ENCODE measurements around the gene TMEM74B.

TMEM74B gene

GRCh38 chr20:1207293-1207878 is 22.6 kb upstream of the TMEM74B start:
- no peak overlapping the region for H3K4me3 ChIP-seq (ENCODE audit: low read length)
- TF ChIP-seq CTCF (IDR thresholded peaks at IDR 0.05; ENCODE audit: insufficient read depth, low read depth, low read length, missing control alignments) = no peak
- no peak for DNase-seq (ENCODE audit: low read depth)

GRCh38 chr20:1206366-1207148 is 21.8 kb upstream of the TMEM74B start:
- no peak for TF ChIP-seq CTCF (IDR thresholded peaks at IDR 0.05; ENCODE audit: insufficient read depth, low read depth, low read length, missing control alignments)
- no peak for DNase-seq (ENCODE audit: low read depth)
- H3K4me3 ChIP-seq (ENCODE audit: low read length) = no peak overlapping the region

GRCh38 chr20:1205802-1206201 is 21.0 kb upstream of the TMEM74B start:
- TF ChIP-seq CTCF (IDR thresholded peaks at IDR 0.05; ENCODE audit: insufficient read depth, low read depth, low read length, missing control alignments) = no peak
- no peak overlapping the region for H3K4me3 ChIP-seq (ENCODE audit: low read length)
- no peak for DNase-seq (ENCODE audit: low read depth)

- no peak for DNase-seq (ENCODE audit: low read depth)
- TF ChIP-seq CTCF (IDR thresholded peaks at IDR 0.05; ENCODE audit: insufficient read depth, low read depth, low read length, missing control alignments) = no peak
Observed at GRCh38 chr20:1204576-1204975, 19.8 kb upstream of the TMEM74B start.

GRCh38 chr20:1204113-1204512 is 19.3 kb upstream of the TMEM74B start:
- H3K4me3 ChIP-seq (ENCODE audit: low read length) = no peak overlapping the region
- no peak for TF ChIP-seq CTCF (IDR thresholded peaks at IDR 0.05; ENCODE audit: insufficient read depth, low read depth, low read length, missing control alignments)
- peak; percentile 27 for DNase-seq (ENCODE audit: low read depth)

More at GRCh38 chr20:1204576-1204975, 19.8 kb upstream of the TMEM74B start:
- no peak overlapping the region for H3K4me3 ChIP-seq (ENCODE audit: low read length)

- TF ChIP-seq CTCF (IDR thresholded peaks at IDR 0.05; ENCODE audit: insufficient read depth, low read depth, low read length, missing control alignments) = no peak
- no peak for DNase-seq (ENCODE audit: low read depth)
- no peak overlapping the region for H3K4me3 ChIP-seq (ENCODE audit: low read length)
Observed at GRCh38 chr20:1203630-1204029, 18.8 kb upstream of the TMEM74B start.

Data from epithelial cell of esophagus (primary cell).